Cardiac fibroblast (primary cell): ENCODE measurements around the gene FFAR3.
"Not testable (repeated sequence)": the region's sequence is repeated elsewhere in the genome, so short reads cannot be mapped to it uniquely, and the experiment has no call there.

ENCODE experiments used
- DNase-seq, 2 donors: peaks; one replicate each; pipeline versions ENCODE4 v3.0.0 to v3.0.0-alpha.2; 2010; ENCODE audit warnings: low read depth in 2 of 2
- H3K4me3 ChIP-seq, 2 donors: replicated peaks in 1 of 2; 1 replicate in 1 of 2; 2 replicates in 1 of 2; pipeline ENCODE4 v1.5.1; 2011; ENCODE audit warnings: low read depth in 2 of 2, low read length in 2 of 2, mild to moderate bottlenecking in 2 of 2, moderate library complexity in 1 of 2
- TF ChIP-seq, protein P1 (sequence below): IDR thresholded peaks from one replicate; pipeline ENCODE4 v1.5.1; 2011; ENCODE audit warnings: low read depth, mild to moderate bottlenecking, low read length, inconsistent platforms

FFAR3 gene

DNA sequence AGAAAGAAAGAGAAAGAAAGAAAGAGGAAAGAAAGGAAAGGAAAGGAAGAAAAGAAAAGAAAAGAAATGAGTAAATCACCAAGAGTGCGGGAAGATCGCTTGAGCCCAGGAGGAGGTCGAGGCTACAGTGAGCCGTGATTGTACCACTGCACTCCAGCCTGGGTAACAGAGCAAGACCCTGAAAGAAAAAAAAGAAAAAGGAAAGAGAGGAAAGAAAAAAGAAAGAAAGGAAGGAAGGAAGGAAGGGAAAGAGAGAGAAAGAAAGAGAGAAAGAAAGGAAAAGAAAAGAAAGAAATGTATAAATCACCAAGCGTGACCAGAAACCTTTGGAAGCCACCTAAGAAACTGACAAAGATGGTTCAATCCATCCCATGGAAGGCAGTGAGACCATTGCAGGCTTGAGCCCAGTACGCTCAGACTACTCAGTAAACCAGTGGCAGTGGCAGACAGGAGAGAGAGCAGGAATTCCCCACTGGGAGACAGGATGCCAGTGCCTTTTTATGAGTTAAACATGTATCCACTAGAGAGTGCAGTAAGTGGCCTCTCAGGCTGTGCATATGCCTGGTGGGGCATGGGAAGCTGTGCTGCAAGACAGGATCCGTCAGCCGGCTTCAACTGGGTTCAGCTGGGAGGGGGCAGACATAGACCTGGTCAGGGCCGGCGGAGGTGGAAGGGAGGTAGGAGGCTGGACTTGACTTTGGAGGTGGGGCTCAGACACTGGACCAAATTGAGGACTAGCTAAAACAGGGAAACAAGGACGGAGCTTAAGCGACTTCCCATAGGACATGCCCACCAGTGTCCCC is 17.4 kb downstream of the FFAR3 start:
- no peak overlapping the region for H3K4me3 ChIP-seq
- DNase-seq, result no peak
- TF ChIP-seq, protein P1, sequence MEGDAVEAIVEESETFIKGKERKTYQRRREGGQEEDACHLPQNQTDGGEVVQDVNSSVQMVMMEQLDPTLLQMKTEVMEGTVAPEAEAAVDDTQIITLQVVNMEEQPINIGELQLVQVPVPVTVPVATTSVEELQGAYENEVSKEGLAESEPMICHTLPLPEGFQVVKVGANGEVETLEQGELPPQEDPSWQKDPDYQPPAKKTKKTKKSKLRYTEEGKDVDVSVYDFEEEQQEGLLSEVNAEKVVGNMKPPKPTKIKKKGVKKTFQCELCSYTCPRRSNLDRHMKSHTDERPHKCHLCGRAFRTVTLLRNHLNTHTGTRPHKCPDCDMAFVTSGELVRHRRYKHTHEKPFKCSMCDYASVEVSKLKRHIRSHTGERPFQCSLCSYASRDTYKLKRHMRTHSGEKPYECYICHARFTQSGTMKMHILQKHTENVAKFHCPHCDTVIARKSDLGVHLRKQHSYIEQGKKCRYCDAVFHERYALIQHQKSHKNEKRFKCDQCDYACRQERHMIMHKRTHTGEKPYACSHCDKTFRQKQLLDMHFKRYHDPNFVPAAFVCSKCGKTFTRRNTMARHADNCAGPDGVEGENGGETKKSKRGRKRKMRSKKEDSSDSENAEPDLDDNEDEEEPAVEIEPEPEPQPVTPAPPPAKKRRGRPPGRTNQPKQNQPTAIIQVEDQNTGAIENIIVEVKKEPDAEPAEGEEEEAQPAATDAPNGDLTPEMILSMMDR, result no peak

DNA sequence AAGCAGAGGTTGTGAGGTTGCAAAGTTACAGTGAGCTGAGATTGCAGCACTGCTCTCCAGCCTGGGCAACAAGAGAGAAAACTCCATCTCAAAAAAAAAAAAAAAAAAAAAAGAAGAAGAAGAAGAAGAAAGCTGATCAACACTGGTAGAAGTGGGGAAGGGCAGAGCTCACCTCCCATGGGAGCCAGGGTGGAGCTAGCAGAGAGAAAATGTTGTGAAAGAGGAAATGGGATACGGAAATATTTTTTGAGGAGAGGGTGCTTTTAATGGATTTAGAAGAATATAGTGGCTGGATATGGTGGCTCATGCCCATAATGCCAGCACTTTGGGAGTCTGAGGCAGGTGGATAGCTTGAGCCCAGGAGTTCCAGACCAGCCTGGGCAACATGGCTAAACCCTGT is 19.4 kb downstream of the FFAR3 start:
- no peak overlapping the region for H3K4me3 ChIP-seq
- no peak for DNase-seq
- TF ChIP-seq, protein P1, result no peak

- no peak for DNase-seq
- TF ChIP-seq, protein P1, result no peak
- no peak overlapping the region for H3K4me3 ChIP-seq
Measured at GRCh38 chr19:35378356-35378755, 20.1 kb downstream of the FFAR3 start.

- DNase-seq, H3K4me3 ChIP-seq: not testable (repeated sequence)
Measured at GRCh38 chr19:35379545-35379944, 21.3 kb downstream of the FFAR3 start.

DNA sequence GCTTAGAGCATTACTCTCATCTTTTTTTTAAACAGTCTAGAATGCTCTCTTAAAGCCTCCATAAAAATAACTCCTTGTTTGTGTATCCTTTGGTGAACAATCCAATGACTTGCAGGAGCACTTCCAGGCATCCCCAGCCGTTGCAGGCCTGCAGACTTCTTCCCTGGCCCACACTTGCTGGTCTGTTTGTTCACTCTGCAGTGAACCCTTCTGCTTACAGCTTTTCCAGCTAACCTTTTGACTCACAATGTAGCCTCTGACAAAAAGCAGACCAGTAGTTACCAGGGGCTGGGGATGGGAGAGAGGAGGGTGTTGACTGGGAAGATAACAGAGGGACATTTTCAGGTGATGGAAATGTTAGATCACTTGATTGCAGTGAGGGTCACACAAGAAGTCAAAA is 21.7 kb downstream of the FFAR3 start:
- TF ChIP-seq, protein P1, result no peak
- H3K4me3 ChIP-seq, result no peak overlapping the region
- no peak for DNase-seq

DNA sequence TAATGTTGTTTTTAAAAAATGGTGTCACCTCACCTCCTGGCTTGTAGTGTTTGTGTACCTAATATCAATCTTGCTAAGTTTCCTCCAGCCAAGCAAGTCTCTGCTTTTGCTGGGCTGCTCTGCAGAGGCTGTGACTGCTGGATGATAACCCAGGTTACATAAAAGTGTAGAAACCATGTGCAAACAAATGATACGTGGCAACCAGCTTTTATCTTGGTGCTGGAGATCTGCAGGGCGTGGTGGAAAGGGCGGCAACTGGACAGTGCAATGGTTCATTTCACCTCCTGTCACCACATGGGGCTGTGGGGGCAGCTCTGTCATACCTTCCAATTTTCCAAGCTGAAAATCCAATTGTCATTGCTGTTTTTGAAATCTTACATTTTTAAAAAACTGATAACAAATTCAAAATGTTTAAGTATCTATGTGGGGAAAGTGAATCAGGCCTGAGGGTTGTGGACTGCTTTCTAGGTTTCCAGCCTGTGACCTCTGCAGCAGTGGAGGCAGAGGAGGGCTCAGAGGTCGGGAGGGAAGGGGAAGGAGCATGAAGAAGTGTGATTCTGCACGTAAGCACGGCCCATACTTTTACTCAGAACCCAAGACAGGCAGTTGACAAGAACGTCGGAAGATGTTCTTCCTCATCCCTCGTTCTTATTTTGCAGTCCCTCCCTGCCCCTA is 22.3 kb downstream of the FFAR3 start:
- TF ChIP-seq, protein P1, result no peak
- H3K4me3 ChIP-seq, result no peak overlapping the region
- DNase-seq, result no peak

DNA sequence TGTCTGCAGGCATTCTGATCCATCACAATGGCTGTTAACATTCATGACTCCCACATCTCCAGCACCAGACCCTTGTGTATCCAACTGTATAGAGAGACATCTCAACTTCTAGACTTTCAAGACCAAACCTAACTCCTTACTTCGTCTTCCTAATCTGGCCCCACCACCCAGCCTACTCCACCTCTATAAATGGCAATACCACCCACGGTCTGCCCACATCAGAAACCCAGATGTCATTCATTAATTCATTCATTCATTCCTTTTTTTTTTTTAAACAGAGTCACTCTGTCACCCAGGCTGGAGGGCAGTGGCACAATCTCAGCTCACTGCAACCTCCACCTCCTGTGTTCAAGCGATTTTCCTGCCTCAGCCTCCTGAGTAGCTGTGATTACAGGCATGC is 23.1 kb downstream of the FFAR3 start:
- no peak overlapping the region for H3K4me3 ChIP-seq
- DNase-seq, result no peak
- TF ChIP-seq, protein P1, result no peak
